ENCODE measurements around the gene IL33.
A peak's percentile ranks its signal among the peaks of the same experiment; 100 is the strongest.

Gene IL33

GRCh38 chr9:6184749-6185645 lies 30.6 kb upstream of the IL33 start:
- TF ChIP-seq SIN3A (IDR thresholded peaks at IDR 0.05; ENCODE audit: borderline replicate concordance, insufficient read depth, low read length) (no peak), REST (IDR thresholded peaks at IDR 0.05; ENCODE audit: insufficient read depth in 1 of 2, low read depth in 2 of 2, low read length in 2 of 2) (no peak), TAF1 (IDR thresholded peaks at IDR 0.05; ENCODE audit: borderline replicate concordance, insufficient read depth, low read length) (no peak), FOXP2 (optimal IDR thresholded peaks at IDR 0.05; ENCODE audit: borderline replicate concordance, extremely low read depth, extremely low read length, insufficient read depth) (no peak), POLR2AphosphoS5 (IDR thresholded peaks at IDR 0.05; ENCODE audit: low read depth, low read length) (no peak)

- TF ChIP-seq SIN3A (IDR thresholded peaks at IDR 0.05; ENCODE audit: borderline replicate concordance, insufficient read depth, low read length) (no peak), TAF1 (IDR thresholded peaks at IDR 0.05; ENCODE audit: borderline replicate concordance, insufficient read depth, low read length) (no peak), POLR2AphosphoS5 (IDR thresholded peaks at IDR 0.05; ENCODE audit: low read depth, low read length) (no peak), FOXP2 (optimal IDR thresholded peaks at IDR 0.05; ENCODE audit: borderline replicate concordance, extremely low read depth, extremely low read length, insufficient read depth) (no peak), REST (IDR thresholded peaks at IDR 0.05; ENCODE audit: insufficient read depth in 1 of 2, low read depth in 2 of 2, low read length in 2 of 2) (no peak)
Observed at GRCh38 chr9:6186691-6187090, 28.9 kb upstream of the IL33 start.

GRCh38 chr9:6187272-6187671 lies 28.3 kb upstream of the IL33 start:
- TF ChIP-seq REST (IDR thresholded peaks at IDR 0.05; ENCODE audit: insufficient read depth in 1 of 2, low read depth in 2 of 2, low read length in 2 of 2) = peak in 1 of 2 experiments; percentile 76; a peak in 2 of 4 replicates
- TF ChIP-seq POLR2AphosphoS5 (IDR thresholded peaks at IDR 0.05; ENCODE audit: low read depth, low read length) = no peak

GRCh38 chr9:6188466-6188865 lies 27.1 kb upstream of the IL33 start:
- TF ChIP-seq FOXP2 (optimal IDR thresholded peaks at IDR 0.05; ENCODE audit: borderline replicate concordance, extremely low read depth, extremely low read length, insufficient read depth) (no peak), REST (IDR thresholded peaks at IDR 0.05; ENCODE audit: insufficient read depth in 1 of 2, low read depth in 2 of 2, low read length in 2 of 2) (no peak), POLR2AphosphoS5 (IDR thresholded peaks at IDR 0.05; ENCODE audit: low read depth, low read length) (no peak), TAF1 (IDR thresholded peaks at IDR 0.05; ENCODE audit: borderline replicate concordance, insufficient read depth, low read length) (no peak), SIN3A (IDR thresholded peaks at IDR 0.05; ENCODE audit: borderline replicate concordance, insufficient read depth, low read length) (no peak)
